ENCODE results near the gene SLC22A2.

SLC22A2 gene

DNA sequence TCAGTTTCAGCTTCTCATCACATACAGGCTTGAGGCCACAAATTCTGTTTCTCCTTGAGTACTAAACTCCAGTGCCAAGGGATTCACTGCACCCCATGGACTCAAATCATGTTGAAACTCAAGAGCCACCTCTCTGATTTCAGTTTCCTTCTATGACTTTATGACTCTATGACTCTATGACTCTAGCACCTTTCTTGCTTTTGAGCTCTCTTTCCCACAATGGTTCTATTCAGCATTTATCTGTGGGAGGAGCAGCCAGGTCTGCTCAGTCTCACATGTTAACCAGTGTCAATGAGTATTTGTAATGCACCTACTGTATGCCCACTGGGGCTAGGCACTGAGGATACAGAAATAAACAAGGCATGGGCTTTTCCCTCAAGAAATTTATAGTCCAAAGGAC, 14.6 kb upstream of the SLC22A2 start:
- no peak for DNase-seq

DNA sequence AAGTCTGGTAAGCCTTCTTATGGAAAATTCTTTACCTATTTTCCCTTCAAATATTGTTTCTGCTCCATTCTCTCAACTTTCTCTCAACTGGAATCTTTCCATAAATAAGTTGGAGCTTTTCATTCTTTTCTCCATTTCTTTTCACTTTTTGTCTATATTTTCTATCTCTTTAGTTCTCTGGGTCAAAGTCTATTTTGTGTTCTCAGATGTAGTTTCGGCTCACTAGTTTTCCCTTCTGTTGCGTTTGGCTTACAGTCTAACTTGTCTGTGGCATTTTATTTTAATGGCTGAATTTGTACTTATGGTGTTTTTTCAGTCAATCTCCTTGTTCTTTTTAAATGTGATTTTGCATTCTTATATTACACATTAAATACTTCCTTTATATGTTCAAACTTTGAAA, 14.1 kb upstream of the SLC22A2 start:
- DNase-seq = no peak

DNA sequence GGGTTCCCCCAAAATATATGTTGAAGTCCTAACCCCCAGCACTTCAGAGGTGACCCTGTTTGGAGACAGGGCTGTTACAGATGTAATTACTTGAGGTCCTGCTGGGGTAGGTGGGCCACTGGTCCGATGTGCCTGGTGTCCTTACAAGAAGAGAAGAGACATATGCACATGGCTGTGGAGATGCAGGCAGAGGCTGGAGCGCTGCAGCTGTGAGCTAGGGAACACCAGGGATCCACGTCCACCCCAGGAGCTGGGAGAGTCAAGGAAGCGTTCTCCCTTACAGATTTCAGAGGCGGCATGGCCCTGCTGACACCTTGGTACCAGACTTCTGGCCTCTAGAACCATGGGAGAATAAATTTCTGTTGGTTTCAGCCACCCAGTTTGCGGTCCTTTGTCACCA, 11.7 kb upstream of the SLC22A2 start:
- no peak for DNase-seq

DNA sequence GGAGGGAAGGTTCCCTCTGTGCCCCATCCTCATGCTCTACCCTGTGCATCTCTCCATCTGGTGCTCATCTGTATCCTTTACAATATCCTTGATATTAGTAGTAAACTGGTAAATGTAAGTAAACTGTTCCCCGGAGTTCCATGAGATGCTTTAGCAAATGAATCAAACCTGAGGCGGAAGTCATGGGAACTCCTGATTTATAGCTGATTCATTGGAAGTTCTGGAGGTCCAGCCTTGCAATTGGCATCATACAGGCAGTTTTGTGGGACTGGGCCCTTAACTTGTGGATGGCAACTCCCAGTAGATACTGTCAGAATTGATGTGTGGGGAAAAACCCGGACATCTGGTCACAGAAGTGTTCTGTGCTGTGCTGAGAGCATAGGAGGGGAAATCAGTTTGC, 11.2 kb upstream of the SLC22A2 start:
- no peak for DNase-seq

GRCh38 chr6:160269023-160269521, 10.5 kb upstream of the SLC22A2 start:
- DNase-seq = no peak

DNA sequence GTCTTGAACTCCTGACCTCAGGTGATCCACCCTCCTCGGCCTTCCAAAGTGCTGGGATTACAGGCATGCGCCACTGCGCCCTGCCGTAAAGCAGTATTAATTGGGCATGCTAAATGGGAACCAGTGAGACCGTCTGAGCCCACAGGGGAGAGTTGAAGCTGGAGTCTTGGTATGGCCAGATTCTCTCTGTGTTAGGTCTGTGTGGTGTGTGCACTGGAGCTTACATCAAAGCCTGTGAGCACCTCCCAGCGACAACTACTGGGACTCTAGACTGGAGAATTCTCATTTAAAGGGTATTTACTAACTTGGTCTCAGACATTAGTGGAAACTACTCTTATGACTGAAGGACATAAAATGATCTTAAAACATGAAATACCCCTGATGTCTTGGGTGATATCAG, 8.5 kb upstream of the SLC22A2 start:
- DNase-seq = no peak

GRCh38 chr6:160265869-160266476, 7.4 kb upstream of the SLC22A2 start:
- DNase-seq = peak; percentile 18

DNA sequence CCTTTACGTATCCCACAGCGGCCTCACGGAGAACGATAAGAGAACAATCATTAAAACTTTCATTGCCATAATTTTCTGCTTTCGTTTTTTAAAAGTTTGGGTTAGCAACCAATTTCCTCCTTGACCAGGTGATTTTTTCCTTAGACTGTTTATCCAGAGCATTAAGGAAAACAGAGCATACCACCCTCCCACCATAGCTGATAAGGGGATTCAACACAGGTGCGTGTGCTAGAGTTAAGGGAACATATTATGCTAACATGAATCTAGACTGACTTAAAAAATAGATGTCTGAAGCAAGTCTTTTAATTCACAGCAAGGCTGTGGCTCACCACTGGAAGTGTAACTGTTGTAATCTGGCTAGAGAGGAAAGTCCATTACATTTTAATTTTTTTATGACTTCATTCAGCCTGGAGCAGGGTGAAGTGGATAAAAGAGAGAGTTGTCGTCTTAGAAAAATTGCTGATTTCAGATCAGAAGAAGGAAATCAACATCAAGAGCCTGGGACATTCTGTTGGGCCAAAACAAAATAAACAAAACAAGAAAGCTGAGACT, 5.5 kb upstream of the SLC22A2 start:
- no peak for DNase-seq

GRCh38 chr6:160263196-160263939, 4.7 kb upstream of the SLC22A2 start:
- no peak for DNase-seq

- DNase-seq = peak; percentile 82
Observed at GRCh38 chr6:160261991-160262680, 3.5 kb upstream of the SLC22A2 start.

DNA sequence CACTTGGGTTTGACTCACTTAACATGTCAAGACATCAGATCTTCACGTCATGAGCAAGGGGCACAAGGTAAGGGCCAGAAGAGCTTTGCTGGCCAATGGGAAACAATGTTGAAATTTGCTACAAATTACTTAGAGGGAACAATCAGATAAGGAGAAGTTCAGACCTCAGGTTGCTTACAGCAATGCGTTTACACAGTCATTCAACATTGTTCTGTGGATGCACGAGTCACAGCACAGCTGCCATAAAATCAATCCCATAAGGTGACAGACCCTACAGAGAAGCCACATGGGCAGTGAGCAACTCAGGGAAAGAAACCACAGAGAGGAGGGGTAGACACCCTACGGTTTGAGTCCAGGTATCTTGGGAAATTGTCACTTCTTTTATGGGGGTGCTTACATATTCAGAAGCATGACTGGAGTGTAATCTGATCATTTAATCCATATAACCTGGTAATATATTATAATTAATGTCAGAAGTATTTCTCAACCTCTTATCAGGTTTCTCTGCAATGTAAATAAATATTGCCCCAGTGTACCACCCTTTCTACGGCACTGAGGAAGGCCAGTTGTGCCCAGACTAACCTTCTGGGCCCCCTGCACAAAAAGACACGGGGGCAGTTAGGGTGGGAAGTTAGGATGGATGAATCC, 2.3 kb upstream of the SLC22A2 start:
- DNase-seq = no peak

GRCh38 chr6:160260367-160260766, 1.7 kb upstream of the SLC22A2 start:
- no peak for DNase-seq

DNA sequence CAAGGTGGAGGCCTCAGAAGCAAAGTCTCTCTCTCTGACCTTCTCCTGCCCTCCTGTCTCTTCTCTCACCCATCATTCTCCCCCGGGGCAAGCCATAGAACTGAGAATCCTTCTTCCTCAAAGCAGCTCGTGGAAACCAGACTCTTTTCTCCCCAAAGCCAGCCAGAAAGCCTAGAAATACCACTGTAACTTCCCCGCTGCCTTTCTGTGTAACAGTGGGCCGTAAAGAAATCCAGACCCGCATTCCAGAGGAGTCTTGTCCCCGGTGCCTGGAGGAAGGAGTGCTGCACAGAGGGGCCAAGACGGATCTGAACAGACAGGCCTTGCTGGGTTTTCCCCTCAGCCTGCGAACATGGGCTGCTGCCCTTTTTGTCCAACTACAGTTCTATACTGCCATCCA, 977 bp upstream of the SLC22A2 start:
- DNase-seq = no peak

GRCh38 chr6:160259143-160259425, 463 bp upstream of the SLC22A2 start:
- DNase-seq = no peak

DNA sequence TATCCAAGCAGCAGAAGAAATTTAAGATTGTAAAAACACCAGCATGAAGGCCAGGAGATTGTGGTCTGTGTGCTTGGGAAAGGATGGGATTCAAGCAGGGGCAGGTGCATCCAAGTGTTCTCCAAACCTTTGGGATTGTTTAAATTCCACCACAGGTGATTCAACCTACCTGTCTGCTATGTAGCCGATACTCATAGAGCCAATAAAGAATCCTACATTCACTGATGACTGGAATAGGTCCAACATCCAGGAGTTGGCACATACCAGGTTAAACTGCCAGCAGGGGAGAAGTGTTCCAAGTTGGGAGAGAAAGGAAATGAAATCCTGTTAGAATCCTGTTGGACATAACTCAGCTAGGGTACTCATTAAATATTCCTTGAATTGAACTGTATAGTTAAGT, 2.2 kb downstream of the SLC22A2 start:
- no peak for DNase-seq

GRCh38 chr6:160254467-160255312, 3.9 kb downstream of the SLC22A2 start:
- DNase-seq = no peak

GRCh38 chr6:160253714-160254113, 4.9 kb downstream of the SLC22A2 start:
- no peak for DNase-seq

DNA sequence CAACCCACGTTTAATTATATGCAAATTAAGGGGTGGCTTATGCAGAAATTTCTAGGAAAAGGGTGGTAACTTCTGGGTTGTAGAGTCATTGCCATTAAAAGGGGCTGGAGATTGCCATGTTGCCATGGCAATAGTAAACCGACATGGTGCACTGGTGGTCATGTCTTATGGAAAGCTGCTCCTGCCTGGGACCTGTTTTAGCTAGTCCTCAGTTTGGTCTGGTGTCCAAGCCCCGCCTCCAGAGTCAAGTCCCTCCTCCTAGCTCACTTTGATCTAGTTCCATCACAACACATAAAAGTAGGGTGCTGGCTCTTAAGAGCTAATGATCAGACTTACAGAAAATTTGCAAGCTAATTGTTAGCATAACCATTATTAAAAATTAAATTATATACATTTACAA, 5.3 kb downstream of the SLC22A2 start:
- DNase-seq = no peak

DNA sequence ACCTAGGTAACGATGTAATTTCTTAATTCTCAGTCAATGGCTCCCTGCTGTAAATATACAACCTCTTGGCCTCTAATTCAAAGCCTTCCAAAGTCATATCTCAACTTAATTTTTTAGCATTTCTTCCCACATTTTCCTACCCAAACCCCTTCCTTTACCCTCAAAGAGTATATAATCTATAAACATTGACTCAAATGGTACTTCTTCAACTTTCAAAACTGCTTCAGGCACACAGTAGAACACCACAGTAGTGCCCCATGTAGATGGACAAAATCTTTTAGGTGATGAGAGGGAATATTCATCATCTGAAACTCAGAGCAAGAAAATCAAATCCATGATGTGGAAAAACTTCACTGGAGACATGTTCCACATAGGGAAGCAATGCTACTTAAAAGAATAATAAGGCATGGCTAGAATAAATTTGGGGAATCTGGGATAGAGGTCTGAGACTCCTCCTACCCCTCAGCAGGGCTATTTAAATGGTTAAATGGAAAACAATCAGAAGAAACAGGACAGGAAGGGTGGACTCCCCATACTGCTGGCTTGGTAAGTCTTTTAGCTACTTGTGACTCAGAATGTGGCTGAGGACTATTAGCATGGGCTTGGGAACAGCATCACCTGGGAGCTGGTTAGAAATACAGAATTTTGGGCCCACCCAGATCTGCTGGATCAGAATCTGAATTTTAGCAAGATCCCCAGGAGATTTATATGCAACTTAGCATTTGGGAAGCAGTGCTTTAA, 6.4 kb downstream of the SLC22A2 start:
- no peak for DNase-seq

DNA sequence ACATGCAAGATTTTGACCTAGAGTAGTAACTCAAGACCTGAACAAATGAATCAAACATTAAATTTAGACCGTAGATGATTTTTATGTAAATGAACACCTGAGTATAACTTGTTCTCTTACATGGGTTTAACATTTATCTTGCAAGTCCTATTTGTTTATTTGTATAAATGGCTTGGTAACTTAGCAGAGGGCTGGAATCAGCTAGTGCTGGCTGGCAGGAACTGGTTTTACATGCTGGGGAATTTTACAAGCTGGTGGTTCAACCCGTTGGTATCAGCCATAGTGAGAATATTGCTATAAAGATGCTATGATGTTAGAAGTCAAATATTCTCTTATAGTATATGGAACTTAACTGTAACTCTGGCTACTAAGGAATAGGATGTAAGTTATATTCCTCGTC, 8.9 kb downstream of the SLC22A2 start:
- no peak for DNase-seq

GRCh38 chr6:160248538-160248937, 10.1 kb downstream of the SLC22A2 start:
- DNase-seq = no peak

DNA sequence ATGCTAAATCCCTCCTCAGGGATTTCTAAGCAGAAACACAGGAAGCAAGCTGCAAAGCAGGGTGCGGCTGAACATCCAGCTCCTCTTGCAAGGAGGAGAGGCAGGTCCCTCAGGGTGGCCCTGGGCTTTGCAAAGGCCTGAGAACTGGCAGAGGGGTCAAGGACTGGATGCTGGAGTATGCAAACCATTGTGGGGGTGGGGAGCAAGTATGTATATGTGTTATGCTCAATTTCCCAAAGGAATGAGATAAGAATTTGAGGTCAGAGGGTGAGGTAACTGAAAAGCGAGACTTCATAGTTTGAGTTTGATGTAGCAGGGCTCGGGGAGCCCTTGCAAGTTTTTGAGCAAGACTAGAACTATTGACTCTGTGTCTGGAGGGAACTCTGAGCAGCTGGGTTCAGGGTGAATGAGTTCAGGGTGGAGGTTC, 11.2 kb downstream of the SLC22A2 start:
- DNase-seq = no peak

Data from OCI-M1 (cell line).